Activated CD4-positive, alpha-beta memory T cell treated with anti-CD3 and anti-CD28 coated beads, Interleukin-2, amount 10 ng/mL, durations not matched to agents 7 days and 5 days (primary cell): ENCODE data around the gene ISYNA1. TPM values are rescaled to one million over a fixed set of nuclear protein-coding genes. Genes with fewer than 3 reads are reported as not detected.

Experiments
- CTCF ChIA-PET: fragments of 350-600 bp; sonication (Branson Sonifier 250); formaldehyde crosslinking; loops from one replicate; lab custom pipeline; 2021; ENCODE audit warnings: antibody characterized with exemption, inconsistent platforms; lab: Charles Lee
- POLR2A ChIA-PET: fragments of 350-600 bp; sonication (Branson Sonifier 250); formaldehyde crosslinking; loops from one replicate; lab custom pipeline; 2021; ENCODE audit warnings: antibody characterized with exemption; lab: Charles Lee
- DNase-seq: peaks from one replicate; pipeline ENCODE4 v3.0.0-alpha.2; 2020
- H3K27ac Mint-ChIP-seq: one replicate; pipeline ENCODE4 v1.8.0; 2021; ENCODE audit warnings: mild to moderate bottlenecking, mixed read lengths
- H3K27me3 Mint-ChIP-seq: one replicate; pipeline ENCODE4 v1.8.0; 2021; ENCODE audit warnings: mixed read lengths
- H3K36me3 Mint-ChIP-seq: one replicate; pipeline ENCODE4 v1.8.0; 2021; ENCODE audit warnings: low read depth, mixed read lengths
- H3K4me1 Mint-ChIP-seq: one replicate; pipeline ENCODE4 v1.8.0; 2021; ENCODE audit warnings: mixed read lengths
- H3K4me3 Mint-ChIP-seq: one replicate; pipeline ENCODE4 v1.8.0; 2021; ENCODE audit warnings: mild to moderate bottlenecking, mixed read lengths
- H3K9me3 Mint-ChIP-seq: one replicate; pipeline ENCODE4 v1.8.0; 2021; ENCODE audit warnings: mixed read lengths
- total RNA-seq, 2 experiments: library from RNA; stranded (reverse); gene quantifications; one replicate each; pipeline ENCODE4 v1.2.3, GENCODE V29; 2021

ISYNA1 gene
- total RNA-seq, 2 experiments from 2014 or later, result 16.7 to 18.0 TPM

DNA sequence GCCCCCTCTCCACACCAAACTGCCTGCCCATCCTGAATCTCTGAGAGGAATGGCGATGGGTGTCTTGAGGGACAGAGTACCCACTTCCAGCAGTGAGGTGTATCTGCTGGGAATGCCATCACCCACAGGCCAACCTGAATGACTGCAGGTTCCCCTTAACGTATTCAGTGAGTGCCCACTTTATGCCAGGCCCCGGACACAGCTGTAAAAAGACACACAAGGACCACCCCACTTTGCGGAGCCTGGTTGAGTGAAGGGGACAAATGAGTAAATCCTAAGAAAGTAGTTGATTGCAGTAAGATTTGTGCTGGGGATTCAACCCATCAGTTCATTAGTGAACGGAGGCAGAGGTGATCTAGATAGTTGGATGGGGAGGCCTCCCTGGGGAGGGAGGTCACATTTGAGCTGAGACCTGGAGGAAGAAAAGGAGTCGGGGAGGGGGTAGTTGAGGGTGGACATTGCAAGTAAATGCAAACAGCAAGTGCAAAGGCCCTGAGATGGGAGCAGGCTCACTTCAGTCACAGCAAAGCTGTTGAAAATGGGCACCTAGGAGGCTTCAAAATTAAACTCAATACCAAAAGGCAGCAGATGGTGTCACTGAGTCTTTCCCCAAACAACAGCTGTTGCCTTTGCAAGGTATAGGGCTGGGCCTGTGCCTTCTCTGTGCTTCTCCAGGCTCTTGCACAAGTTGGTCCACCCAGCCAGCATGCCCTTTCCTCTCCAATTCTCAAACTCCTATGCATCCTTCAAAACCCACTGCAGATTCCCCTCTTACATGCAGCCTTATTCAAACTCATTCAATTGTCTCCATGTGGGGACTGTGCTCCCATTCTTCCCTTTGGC lies 47.6 kb downstream of the ISYNA1 start:
- no peak overlapping the region for H3K4me3 Mint-ChIP-seq
- ChIA-PET CTCF (interaction anchor here (0.6 to 6.5 kb wide), 6 partner anchors 10 to 111 kb away, joined by 3 to 42 read pairs (median 5); partner anchors contain the start of genes JUND and LSM4), POLR2A (interaction anchor here (0.9 kb wide), 1 partner anchor 48 kb away, joined by 3 read pairs; no protein-coding TSS in a partner anchor)
- peaks cover 54% of the 10 kb centered on the region for H3K27me3 Mint-ChIP-seq
- H3K9me3 Mint-ChIP-seq, result no peaks in the 10 kb centered on the region
- H3K27ac Mint-ChIP-seq, result no peak overlapping the region
- H3K36me3 Mint-ChIP-seq, result no peaks in the 10 kb centered on the region
- no peak for DNase-seq
- peaks cover 17% of the 10 kb centered on the region for H3K4me1 Mint-ChIP-seq

DNA sequence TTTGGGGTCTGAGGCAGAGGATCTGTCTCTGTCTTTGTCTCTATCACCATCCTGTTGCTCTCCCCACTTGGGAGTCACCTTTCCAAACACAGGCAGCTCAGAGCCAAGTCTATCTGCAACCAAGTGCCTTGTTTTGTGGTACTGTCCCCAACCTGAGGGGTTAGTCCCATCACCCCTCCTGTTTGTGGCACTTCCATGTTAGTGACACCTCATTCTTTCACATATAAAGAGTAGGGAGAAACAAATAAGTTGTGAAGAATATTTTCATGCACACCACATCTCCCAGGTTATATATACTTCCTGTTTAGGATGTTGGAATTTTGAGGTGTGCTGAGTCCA lies 48.2 kb downstream of the ISYNA1 start:
- no peaks in the 10 kb centered on the region for H3K36me3 Mint-ChIP-seq
- H3K4me1 Mint-ChIP-seq, result peaks cover 17% of the 10 kb centered on the region
- CTCF ChIA-PET, result interaction anchor here (1.4 to 6.5 kb wide), 7 partner anchors 10 to 197 kb away, joined by 4 to 58 read pairs (median 12); partner anchors contain the start of genes JUND, LSM4 and MPV17L2
- POLR2A ChIA-PET, result interaction anchor here (1.9 to 2.0 kb wide), 3 partner anchors 25 to 30 kb away, joined by 9 to 12 read pairs (median 10); partner anchors contain the start of gene SSBP4
- H3K27me3 Mint-ChIP-seq, result peaks cover 56% of the 10 kb centered on the region
- H3K9me3 Mint-ChIP-seq, result no peaks in the 10 kb centered on the region
- no peak overlapping the region for H3K27ac Mint-ChIP-seq
- DNase-seq, result no peak
- H3K4me3 Mint-ChIP-seq, result no peak overlapping the region

GRCh38 chr19:18388960-18389725 lies 48.8 kb downstream of the ISYNA1 start:
- H3K4me1 Mint-ChIP-seq, result peaks cover 17% of the 10 kb centered on the region
- DNase-seq, result no peak
- H3K27ac Mint-ChIP-seq, result no peak overlapping the region
- H3K27me3 Mint-ChIP-seq, result peaks cover 58% of the 10 kb centered on the region
- H3K9me3 Mint-ChIP-seq, result no peaks in the 10 kb centered on the region
- H3K4me3 Mint-ChIP-seq, result no peak overlapping the region
- ChIA-PET POLR2A (interaction anchor here (1.9 to 2.2 kb wide), 4 partner anchors 25 to 110 kb away, joined by 9 to 12 read pairs (median 10); partner anchors contain the start of gene SSBP4), CTCF (interaction anchor here (0.6 to 6.5 kb wide), 23 partner anchors 9 to 440 kb away, joined by 3 to 58 read pairs (median 6); partner anchors contain the start of genes JUND, LRRC25, LSM4 and MPV17L2)
- H3K36me3 Mint-ChIP-seq, result no peaks in the 10 kb centered on the region

DNA sequence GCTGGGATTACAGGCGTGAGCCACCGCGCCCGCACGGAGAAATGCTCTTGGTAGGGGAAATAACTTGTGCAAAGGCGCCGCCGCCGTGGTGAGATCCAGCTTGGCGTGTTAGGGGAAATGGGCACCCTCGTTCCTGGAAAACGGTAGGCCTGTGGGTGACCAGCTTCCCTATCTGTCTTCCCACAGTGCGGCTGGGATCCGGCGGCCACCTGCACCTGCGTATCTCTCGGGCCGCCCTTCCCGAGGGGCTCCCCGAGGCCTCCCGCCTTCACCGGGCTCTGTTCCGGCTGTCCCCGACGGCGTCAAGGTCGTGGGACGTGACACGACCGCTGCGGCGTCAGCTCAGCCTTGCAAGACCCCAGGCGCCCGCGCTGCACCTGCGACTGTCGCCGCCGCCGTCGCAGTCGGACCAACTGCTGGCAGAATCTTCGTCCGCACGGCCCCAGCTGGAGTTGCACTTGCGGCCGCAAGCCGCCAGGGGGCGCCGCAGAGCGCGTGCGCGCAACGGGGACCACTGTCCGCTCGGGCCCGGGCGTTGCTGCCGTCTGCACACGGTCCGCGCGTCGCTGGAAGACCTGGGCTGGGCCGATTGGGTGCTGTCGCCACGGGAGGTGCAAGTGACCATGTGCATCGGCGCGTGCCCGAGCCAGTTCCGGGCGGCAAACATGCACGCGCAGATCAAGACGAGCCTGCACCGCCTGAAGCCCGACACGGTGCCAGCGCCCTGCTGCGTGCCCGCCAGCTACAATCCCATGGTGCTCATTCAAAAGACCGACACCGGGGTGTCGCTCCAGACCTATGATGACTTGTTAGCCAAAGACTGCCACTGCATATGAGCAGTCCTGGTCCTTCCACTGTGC lies 49.6 kb downstream of the ISYNA1 start:
- Mint-ChIP-seq H3K4me3 (peak overlapping the region; percentile 44), H3K4me1 (peaks cover 17% of the 10 kb centered on the region), H3K36me3 (no peaks in the 10 kb centered on the region), H3K27ac (no peak overlapping the region), H3K9me3 (no peaks in the 10 kb centered on the region), H3K27me3 (peaks cover 54% of the 10 kb centered on the region)
- CTCF ChIA-PET, result interaction anchor here (0.6 to 6.5 kb wide), 33 partner anchors 8 to 440 kb away, joined by 3 to 58 read pairs (median 5); partner anchors contain the start of genes ELL, JUND, LRRC25 and LSM4
- DNase-seq, result peak; percentile 81
- POLR2A ChIA-PET, result interaction anchor here (1.9 to 2.2 kb wide), 4 partner anchors 26 to 109 kb away, joined by 9 to 12 read pairs (median 10); partner anchors contain the start of gene SSBP4

GRCh38 chr19:18386543-18387271 lies 51.2 kb downstream of the ISYNA1 start:
- ChIA-PET POLR2A (no interaction called here), CTCF (interaction anchor here (1.6 to 6.5 kb wide), 4 partner anchors 25 to 163 kb away, joined by 6 to 58 read pairs (median 24); partner anchors contain the start of gene JUND)
- peaks cover 50% of the 10 kb centered on the region for H3K27me3 Mint-ChIP-seq
- H3K4me3 Mint-ChIP-seq, result no peak overlapping the region
- H3K27ac Mint-ChIP-seq, result no peak overlapping the region
- peaks cover 15% of the 10 kb centered on the region for H3K4me1 Mint-ChIP-seq
- H3K36me3 Mint-ChIP-seq, result no peaks in the 10 kb centered on the region
- DNase-seq, result no peak
- H3K9me3 Mint-ChIP-seq, result no peaks in the 10 kb centered on the region

DNA sequence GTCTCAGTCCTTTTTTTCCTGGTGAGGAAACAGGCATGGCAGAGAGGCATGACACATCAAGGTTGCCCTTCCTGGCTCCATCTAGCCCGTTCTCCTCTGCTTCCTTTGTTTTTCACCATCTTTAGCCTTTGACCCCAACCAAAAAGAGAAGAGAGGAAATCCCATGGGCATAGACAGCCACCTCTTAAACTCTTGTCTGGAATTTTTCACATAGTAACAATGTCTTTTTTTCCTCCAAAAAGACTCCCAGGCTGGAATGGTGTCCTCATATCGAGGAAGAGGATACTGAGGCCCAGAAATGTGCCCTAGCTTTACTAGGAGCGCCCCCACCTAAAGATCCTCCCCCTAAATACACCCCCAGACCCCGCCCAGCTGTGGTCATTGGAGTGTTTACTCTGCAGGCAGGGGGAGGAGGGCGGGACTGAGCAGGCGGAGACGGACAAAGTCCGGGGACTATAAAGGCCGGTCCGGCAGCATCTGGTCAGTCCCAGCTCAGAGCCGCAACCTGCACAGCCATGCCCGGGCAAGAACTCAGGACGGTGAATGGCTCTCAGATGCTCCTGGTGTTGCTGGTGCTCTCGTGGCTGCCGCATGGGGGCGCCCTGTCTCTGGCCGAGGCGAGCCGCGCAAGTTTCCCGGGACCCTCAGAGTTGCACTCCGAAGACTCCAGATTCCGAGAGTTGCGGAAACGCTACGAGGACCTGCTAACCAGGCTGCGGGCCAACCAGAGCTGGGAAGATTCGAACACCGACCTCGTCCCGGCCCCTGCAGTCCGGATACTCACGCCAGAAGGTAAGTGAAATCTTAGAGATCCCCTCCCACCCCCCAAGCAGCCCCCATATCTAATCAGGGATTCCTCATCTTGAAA lies 52.0 kb downstream of the ISYNA1 start, which contains the start of gene GDF15:
TSS of gene GDF15 (plus strand) at position 484 of the 868 bp plus-strand sequence. CDS start at position 516, 32 bp downstream.
- ChIA-PET POLR2A (no interaction called here), CTCF (interaction anchor here (0.7 to 6.5 kb wide), 4 partner anchors 26 to 106 kb away, joined by 3 to 58 read pairs (median 24); partner anchors contain the start of gene JUND)
- H3K36me3 Mint-ChIP-seq, result no peaks in the 10 kb centered on the region
- peaks cover 48% of the 10 kb centered on the region for H3K27me3 Mint-ChIP-seq
- peak; percentile 41 for DNase-seq
- H3K4me3 Mint-ChIP-seq, result no peak within 1 kb of the TSS
- peaks cover 15% of the 10 kb centered on the region for H3K4me1 Mint-ChIP-seq
- no peak within 1 kb of the TSS for H3K27ac Mint-ChIP-seq
- H3K9me3 Mint-ChIP-seq, result no peaks in the 10 kb centered on the region

DNA sequence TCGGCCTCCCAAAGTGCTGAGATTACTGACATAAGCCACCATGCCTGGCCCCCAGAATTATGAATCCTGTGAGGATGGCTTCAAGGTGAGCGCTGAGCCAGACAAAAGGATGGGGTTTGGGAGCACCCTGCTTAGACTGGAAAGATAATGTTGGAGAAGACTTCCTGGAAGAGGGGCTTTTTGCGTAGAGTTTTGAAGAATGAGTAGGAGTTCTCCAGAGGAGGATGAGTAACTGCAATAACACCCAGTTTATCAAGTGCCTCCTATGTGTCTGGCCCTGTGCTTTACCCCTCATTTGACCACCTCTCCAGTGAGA lies 52.6 kb downstream of the ISYNA1 start:
- no peak overlapping the region for H3K4me3 Mint-ChIP-seq
- DNase-seq, result no peak
- H3K9me3 Mint-ChIP-seq, result no peaks in the 10 kb centered on the region
- H3K4me1 Mint-ChIP-seq, result peaks cover 15% of the 10 kb centered on the region
- POLR2A ChIA-PET, result no interaction called here
- CTCF ChIA-PET, result interaction anchor here (0.7 to 6.5 kb wide), 4 partner anchors 26 to 106 kb away, joined by 3 to 58 read pairs (median 24); partner anchors contain the start of gene JUND
- H3K27ac Mint-ChIP-seq, result no peak overlapping the region
- H3K36me3 Mint-ChIP-seq, result no peaks in the 10 kb centered on the region
- H3K27me3 Mint-ChIP-seq, result peaks cover 42% of the 10 kb centered on the region

- ChIA-PET CTCF (no interaction called here), POLR2A (no interaction called here)
- no peak overlapping the region for H3K27ac Mint-ChIP-seq
Observed at GRCh38 chr19:18384775-18385174, 53.2 kb downstream of the ISYNA1 start.

More at GRCh38 chr19:18384775-18385174, 53.2 kb downstream of the ISYNA1 start:
- Mint-ChIP-seq H3K27me3 (peaks cover 40% of the 10 kb centered on the region), H3K4me1 (peaks cover 18% of the 10 kb centered on the region), H3K4me3 (no peak overlapping the region), H3K36me3 (no peaks in the 10 kb centered on the region), H3K9me3 (no peaks in the 10 kb centered on the region)
- no peak for DNase-seq
